Mucosa of descending colon (tissue), 3 donors: ENCODE measurements around the gene LRP1B. TPM values are rescaled to one million over a fixed set of nuclear protein-coding genes. Genes with fewer than 3 reads are reported as not detected.

Experiments used
- ATAC-seq: fragments of 200-7000 bp; cut with Tn5 transposase; one replicate; pipeline ENCODE4 v1.9.1; 2020; ENCODE audit warnings: mild to moderate bottlenecking, moderate library complexity
- DNase-seq, 3 donors: peaks; one replicate each; pipeline ENCODE4 v3.0.0-alpha.2; 2020
- H3K36me3 ChIP-seq: fragments of 200-600 bp; one replicate; pipeline ENCODE4 v1.8.0; 2021; ENCODE audit warnings: low read depth, mild to moderate bottlenecking
- H3K4me1 ChIP-seq: fragments of 200-600 bp; one replicate; pipeline ENCODE4 v1.8.0; 2021; ENCODE audit warnings: low read depth, mild to moderate bottlenecking
- H3K4me3 ChIP-seq: fragments of 200-600 bp; one replicate; pipeline ENCODE4 v1.8.0; 2021; ENCODE audit warnings: mild to moderate bottlenecking
- H3K9me3 ChIP-seq: fragments of 200-600 bp; one replicate; pipeline ENCODE4 v1.8.0; 2021; ENCODE audit warnings: mild to moderate bottlenecking
- CTCF ChIP-seq: fragments of 200-600 bp; IDR thresholded peaks from one replicate; pipeline ENCODE4 v1.8.0; 2022; ENCODE audit warnings: antibody characterized with exemption, mild to moderate bottlenecking
- intact Hi-C, 2 donors: fragments of 100-400 bp; cut with DNase I in 1 of 2; cut with micrococcal nuclease in 1 of 2; formaldehyde crosslinking; loops; one replicate each; pipeline versions ENCODE4 v1.11.0 to v1.11.1; 2022; cut with DNase I, micrococcal nuclease
- total RNA-seq, 3 donors: library from RNA; stranded (reverse); fragmentation: NEBNext Ultra II Directional in 2 of 3; extraction: Animal tissue kit (Norgen Biotek cat#: 25700) in 2 of 3; gene quantifications; one replicate each; pipeline versions ENCODE4 v1.2.1 to v1.2.4, GENCODE V29; 2021 to 2023
- donor health status: DM: no; HTN: no; CAD: no; lungs with moderate emphysema.
- donor health status: DM: no; HTN: no; CAD: no.
- donor health status: DM: no; HTN: yes; CAD: no.

LRP1B gene
- total RNA-seq, 3 donors from 2014 or later: 0.12 to 1.6 (median 0.20) TPM

GRCh38 chr2:141027221-141027620, 1103.6 kb downstream of the LRP1B start:
- ATAC-seq (no peak), DNase-seq (no peak)
- Histone ChIP-seq H3K4me3 (no peak overlapping the region), H3K9me3 (no peaks in the 10 kb centered on the region), H3K36me3 (no peaks in the 10 kb centered on the region), H3K4me1 (no peaks in the 10 kb centered on the region)
- intact Hi-C loops: loop anchor here in 1 of 2 donors (5.0 kb wide), 1 partner anchor 1360 kb away; no protein-coding TSS in a partner anchor
- no peak for TF ChIP-seq CTCF

GRCh38 chr2:141021611-141022010, 1109.2 kb downstream of the LRP1B start:
- TF ChIP-seq CTCF: no peak
- DNase-seq (no peak), ATAC-seq (no peak)
- intact Hi-C loops: no loop called here
- H3K36me3 ChIP-seq: no peaks in the 10 kb centered on the region
- no peaks in the 10 kb centered on the region for H3K9me3 ChIP-seq
- H3K4me3 ChIP-seq: no peak overlapping the region
- H3K4me1 ChIP-seq: no peaks in the 10 kb centered on the region

GRCh38 chr2:141021109-141021508, 1109.7 kb downstream of the LRP1B start:
- no peak for DNase-seq
- ATAC-seq: no peak
- intact Hi-C loops: no loop called here
- no peaks in the 10 kb centered on the region for H3K36me3 ChIP-seq
- no peak overlapping the region for H3K4me3 ChIP-seq
- TF ChIP-seq CTCF: no peak
- H3K9me3 ChIP-seq: no peaks in the 10 kb centered on the region
- H3K4me1 ChIP-seq: no peaks in the 10 kb centered on the region

GRCh38 chr2:141020346-141020745, 1110.5 kb downstream of the LRP1B start:
- TF ChIP-seq CTCF: no peak
- Histone ChIP-seq H3K4me3 (no peak overlapping the region), H3K9me3 (no peaks in the 10 kb centered on the region), H3K4me1 (no peaks in the 10 kb centered on the region), H3K36me3 (no peaks in the 10 kb centered on the region)
- ATAC-seq: no peak
- intact Hi-C loops: no loop called here
- DNase-seq: no peak

- H3K4me1 ChIP-seq: no peaks in the 10 kb centered on the region
- ATAC-seq (no peak), DNase-seq (no peak)
- intact Hi-C loops: no loop called here
- H3K9me3 ChIP-seq: no peaks in the 10 kb centered on the region
- no peak for TF ChIP-seq CTCF
- no peak overlapping the region for H3K4me3 ChIP-seq
- H3K36me3 ChIP-seq: no peaks in the 10 kb centered on the region
Observed at GRCh38 chr2:141015341-141016047, 1115.3 kb downstream of the LRP1B start.
